Measurements from ENCODE around the gene ARHGEF38. TPM values are rescaled to one million over a fixed set of nuclear protein-coding genes. Genes with fewer than 3 reads are reported as not detected.
A peak's percentile ranks its signal among the peaks of the same experiment; 100 is the strongest.

ARHGEF38 gene
- polyA plus RNA-seq, 1 of the 3 experiments (the other 2 are of a cell fraction): 0.02 TPM

- Histone ChIP-seq H3K4me2 (peak overlapping the region; percentile 80), H3K9ac (peak overlapping the region; percentile 76), H3K27me3 (ENCODE audit: insufficient read depth) (no peaks in the 10 kb centered on the region), H3K27ac (ENCODE audit: low read depth in 2 of 2, low read length in 1 of 2) (peak overlapping the region; percentile 81 to 90; a peak in 3 of 4 replicates), H3K9me2 (no peaks in the 10 kb centered on the region), H2AFZ (ENCODE audit: low read depth) (peak overlapping the region; percentile 90), H3K79me2 (ENCODE audit: insufficient read depth) (peaks cover 94% of the 10 kb centered on the region), H3K4me1 (ENCODE audit: control insufficient read depth in 1 of 2, insufficient read depth in 2 of 2, low read depth in 1 of 2, low read length in 1 of 2) (peaks cover 12 to 18% of the 10 kb centered on the region in 2 experiments; a peak in 2 of 4 replicates), H3F3A (replicated peaks; ENCODE audit: insufficient read depth) (peaks cover 17% of the 10 kb centered on the region), H3K4me3 (ENCODE audit: low read depth in 2 of 2, low read length in 1 of 2) (peak overlapping the region; percentile 73 to 97), H3K36me3 (replicated peaks in 1 of 2; ENCODE audit: control insufficient read depth in 1 of 2, insufficient read depth in 2 of 2, low read length in 1 of 2) (peaks cover 3 to 14% of the 10 kb centered on the region in 2 experiments), H3K9me3 (no peaks in the 10 kb centered on the region), H4K20me1 (ENCODE audit: insufficient read depth) (no peaks in the 10 kb centered on the region)
- CTCF ChIA-PET: interaction anchor here (1.7 kb wide), 1 partner anchor 234 kb away, joined by 6 read pairs; the partner anchor contains the start of gene PPA2
- 19% methylated on average over 7 of the region's 7 CpGs for WGBS (ENCODE audit: low lambda C conversion rate)
- no peak for TF ChIP-seq PBX3 (IDR thresholded peaks at IDR 0.05)
- TF ChIP-seq NFIC (IDR thresholded peaks at IDR 0.05; ENCODE audit: borderline replicate concordance): no peak
- TF ChIP-seq RAD21 (IDR thresholded peaks at IDR 0.05; ENCODE audit: low read length): no peak
- TF ChIP-seq FOXJ3 (CRISPR knock-in tag; IDR thresholded peaks at IDR 0.05): no peak
- TF ChIP-seq POLR2AphosphoS5 (IDR thresholded peaks at IDR 0.05; ENCODE audit: low read depth, low read length): no peak
- TF ChIP-seq FOXM1 (IDR thresholded peaks at IDR 0.05; ENCODE audit: low read depth): no peak
- TF ChIP-seq GATA2 (CRISPR knock-in tag; IDR thresholded peaks at IDR 0.05): no peak
- TF ChIP-seq JUND (IDR thresholded peaks at IDR 0.05): no peak
- no peak for TF ChIP-seq NRF1 (IDR thresholded peaks at IDR 0.05; ENCODE audit: low read depth, low read length)
- TF ChIP-seq ZBTB33 (IDR thresholded peaks at IDR 0.05; ENCODE audit: borderline replicate concordance, low read depth): no peak
- no peak for TF ChIP-seq MXI1 (IDR thresholded peaks at IDR 0.05; ENCODE audit: low read depth, low read length)
- no peak for TF ChIP-seq USF1 (IDR thresholded peaks at IDR 0.05; ENCODE audit: borderline replicate concordance, low read depth)
- TF ChIP-seq RFX5 (IDR thresholded peaks at IDR 0.05; ENCODE audit: low read length): no peak
- TF ChIP-seq IRF3 (IDR thresholded peaks at IDR 0.05; ENCODE audit: low read depth, low read length): no peak
- TF ChIP-seq TCF12 (IDR thresholded peaks at IDR 0.05): no peak
- DNase-seq: no peak
- POLR2A ChIA-PET: no interaction called here
These were observed 155.4 kb downstream of the ARHGEF38 start for GRCh38 chr4:105707782-105708180.
